HepG2 (cell line): ENCODE measurements around the gene ATP2A3. TPM values are rescaled to one million over a fixed set of nuclear protein-coding genes. Genes with fewer than 3 reads are reported as not detected.

Experiments
- FOXA3 ChIP-seq: IDR thresholded peaks from 2 replicates; pipeline ENCODE4 v1.6.1; 2016; ENCODE audit warnings: missing genetic modification reagents, missing compliant biosample characterization
- NFE2L1 ChIP-seq: sonication (generic); formaldehyde crosslinking; IDR thresholded peaks from 2 replicates; pipeline ENCODE4 v1.4.0; 2020; ENCODE audit warnings: missing genetic modification reagents, mild to moderate bottlenecking, borderline replicate concordance
- NFIB ChIP-seq: sonication (generic); formaldehyde crosslinking; IDR thresholded peaks from 2 replicates; pipeline ENCODE4 v1.9.0; 2021; ENCODE audit warnings: missing genetic modification reagents, mild to moderate bottlenecking, borderline replicate concordance
- NFKBIZ ChIP-seq: IDR thresholded peaks from 2 replicates; pipeline ENCODE4 v1.6.1; 2018; ENCODE audit warnings: missing genetic modification reagents, missing compliant biosample characterization
- NRL ChIP-seq: sonication (generic); formaldehyde crosslinking; IDR thresholded peaks from 2 replicates; pipeline ENCODE4 v1.5.0; 2020; ENCODE audit warnings: missing genetic modification reagents, mild to moderate bottlenecking, moderate library complexity, borderline replicate concordance
- PCBP2 ChIP-seq: fragments of 200-400 bp; formaldehyde crosslinking; optimal IDR thresholded peaks from 2 replicates; pipeline ENCODE3; 2018; ENCODE audit warnings: low read length, low read depth; ENCODE audit not compliant: poor library complexity, severe bottlenecking
- SETDB1 ChIP-seq: sonication (generic); formaldehyde crosslinking; IDR thresholded peaks from 2 replicates; pipeline ENCODE4 v1.5.1; 2020; ENCODE audit warnings: missing genetic modification reagents, mild to moderate bottlenecking, borderline replicate concordance
- ZFP41 ChIP-seq: sonication (generic); formaldehyde crosslinking; IDR thresholded peaks from 2 replicates; pipeline ENCODE4 v1.4.0; 2020; ENCODE audit warnings: mild to moderate bottlenecking, missing genetic modification reagents, borderline replicate concordance
- ZNF12 ChIP-seq: sonication (generic); formaldehyde crosslinking; IDR thresholded peaks from 2 replicates; pipeline ENCODE4 v1.5.0; 2020; ENCODE audit warnings: missing genetic modification reagents
- ZNF546 ChIP-seq: sonication (generic); formaldehyde crosslinking; conservative IDR thresholded peaks from 2 replicates; pipeline ENCODE4 v1.8.1; 2023; ENCODE audit warnings: mild to moderate bottlenecking, missing genetic modification reagents
- polyA plus RNA-seq, 8 experiments: library from polyadenylated mRNA; depleted of rRNA in 3 of 8; stranded (reverse) in 7 of 8; unstranded in 1 of 8; fragments of >200 nt; fragmentation: Illumina TruSeq in 4 of 8; extraction: Trizol in 4 of 8; gene quantifications; 2 replicates each; pipeline versions ENCODE4 v1.2.1 to v1.2.3, GENCODE V29; 2011 to 2016; ENCODE audit warnings: low read depth in 4 of 8, missing spikeins in 1 of 8, mixed read lengths in 1 of 8; ENCODE audit not compliant: insufficient read depth in 1 of 8
- total RNA-seq, 5 experiments: library from RNA; depleted of rRNA; stranded (reverse); fragments of >200 nt; fragmentation: Illumina TruSeq; extraction: Trizol; gene quantifications; 2 replicates each; pipeline ENCODE4 v1.2.3, GENCODE V29; 2016; ENCODE audit warnings: low read depth in 1 of 5
- TF ChIP-seq, protein P1 (sequence below): sonication (generic); formaldehyde crosslinking; IDR thresholded peaks from 2 replicates; pipeline ENCODE4 v1.8.0; 2022; ENCODE audit warnings: mild to moderate bottlenecking, missing genetic modification reagents, borderline replicate concordance

The ATP2A3 gene
- total and polyA plus RNA-seq, 2 of the 13 experiments (the other 11 are each of a cell fraction or from before 2014, with no cell fraction given), result 0.07 TPM; not detected in 1

GRCh38 chr17:3989041-3989886 lies 25.0 kb upstream of the ATP2A3 start (continued):
- TF ChIP-seq ZNF546 (no peak), NFIB (CRISPR knock-in tag) (no peak), NFKBIZ (CRISPR knock-in tag) (no peak), FOXA3 (CRISPR knock-in tag) (no peak), PCBP2 (no peak), ZNF12 (CRISPR knock-in tag) (no peak), SETDB1 (CRISPR knock-in tag) (no peak), NFE2L1 (CRISPR knock-in tag) (no peak), ZFP41 (CRISPR knock-in tag) (no peak), NRL (CRISPR knock-in tag) (no peak)
- TF ChIP-seq, protein P1, sequence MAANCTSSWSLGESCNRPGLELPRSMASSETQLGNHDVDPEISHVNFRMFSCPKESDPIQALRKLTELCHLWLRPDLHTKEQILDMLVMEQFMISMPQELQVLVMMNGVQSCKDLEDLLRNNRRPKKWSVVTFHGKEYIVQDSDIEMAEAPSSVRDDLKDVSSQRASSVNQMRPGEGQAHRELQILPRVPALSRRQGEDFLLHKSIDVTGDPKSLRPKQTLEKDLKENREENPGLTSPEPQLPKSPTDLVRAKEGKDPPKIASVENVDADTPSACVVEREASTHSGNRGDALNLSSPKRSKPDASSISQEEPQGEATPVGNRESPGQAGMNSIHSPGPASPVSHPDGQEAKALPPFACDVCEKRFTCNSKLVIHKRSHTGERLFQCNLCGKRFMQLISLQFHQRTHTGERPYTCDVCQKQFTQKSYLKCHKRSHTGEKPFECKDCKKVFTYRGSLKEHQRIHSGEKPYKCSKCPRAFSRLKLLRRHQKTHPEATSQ (CRISPR knock-in tag), result no peak
